VCaP (cell line): ENCODE data around the gene SCAP.
A peak's percentile ranks its signal among the peaks of the same experiment; 100 is the strongest.
"Not testable (repeated sequence)": the region's sequence is repeated elsewhere in the genome, so short reads cannot be mapped to it uniquely, and the experiment has no call there.

Source experiments
- H3K27ac ChIP-seq: fragments of 450-650 bp; 2 replicates; pipeline ENCODE4 v1.5.1; 2017
- TF ChIP-seq, protein P1 (sequence below): fragments of 450-650 bp; conservative IDR thresholded peaks from 2 replicates; pipeline ENCODE4 v1.5.1; 2017; ENCODE audit warnings: mild to moderate bottlenecking, moderate library complexity

SCAP gene

DNA sequence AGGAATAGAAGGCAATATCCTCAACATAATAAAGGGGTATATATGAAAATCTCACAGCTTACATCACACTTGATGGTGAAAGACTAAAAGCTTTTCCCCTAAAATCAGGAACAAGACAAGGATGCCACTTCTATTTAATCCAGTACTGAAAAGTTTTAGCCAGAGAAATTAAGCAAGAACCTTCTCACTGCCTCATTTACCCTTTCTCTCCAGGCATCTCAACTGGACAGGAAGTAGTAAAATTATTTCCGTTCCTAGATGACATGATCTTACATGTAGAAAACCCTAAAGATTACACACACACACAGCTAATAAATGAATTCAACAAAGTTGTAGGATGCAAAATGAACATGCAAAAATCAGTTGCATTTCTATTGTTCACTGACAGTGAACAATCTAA, 11.2 kb downstream of the SCAP start:
- TF ChIP-seq, protein P1, sequence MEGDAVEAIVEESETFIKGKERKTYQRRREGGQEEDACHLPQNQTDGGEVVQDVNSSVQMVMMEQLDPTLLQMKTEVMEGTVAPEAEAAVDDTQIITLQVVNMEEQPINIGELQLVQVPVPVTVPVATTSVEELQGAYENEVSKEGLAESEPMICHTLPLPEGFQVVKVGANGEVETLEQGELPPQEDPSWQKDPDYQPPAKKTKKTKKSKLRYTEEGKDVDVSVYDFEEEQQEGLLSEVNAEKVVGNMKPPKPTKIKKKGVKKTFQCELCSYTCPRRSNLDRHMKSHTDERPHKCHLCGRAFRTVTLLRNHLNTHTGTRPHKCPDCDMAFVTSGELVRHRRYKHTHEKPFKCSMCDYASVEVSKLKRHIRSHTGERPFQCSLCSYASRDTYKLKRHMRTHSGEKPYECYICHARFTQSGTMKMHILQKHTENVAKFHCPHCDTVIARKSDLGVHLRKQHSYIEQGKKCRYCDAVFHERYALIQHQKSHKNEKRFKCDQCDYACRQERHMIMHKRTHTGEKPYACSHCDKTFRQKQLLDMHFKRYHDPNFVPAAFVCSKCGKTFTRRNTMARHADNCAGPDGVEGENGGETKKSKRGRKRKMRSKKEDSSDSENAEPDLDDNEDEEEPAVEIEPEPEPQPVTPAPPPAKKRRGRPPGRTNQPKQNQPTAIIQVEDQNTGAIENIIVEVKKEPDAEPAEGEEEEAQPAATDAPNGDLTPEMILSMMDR, result no peak
- peak overlapping the region; percentile 0; the same call in 1 of the 2 replicates for H3K27ac ChIP-seq

GRCh38 chr3:47459534-47460085, 16.1 kb downstream of the SCAP start:
- H3K27ac ChIP-seq, result not testable (repeated sequence)

DNA sequence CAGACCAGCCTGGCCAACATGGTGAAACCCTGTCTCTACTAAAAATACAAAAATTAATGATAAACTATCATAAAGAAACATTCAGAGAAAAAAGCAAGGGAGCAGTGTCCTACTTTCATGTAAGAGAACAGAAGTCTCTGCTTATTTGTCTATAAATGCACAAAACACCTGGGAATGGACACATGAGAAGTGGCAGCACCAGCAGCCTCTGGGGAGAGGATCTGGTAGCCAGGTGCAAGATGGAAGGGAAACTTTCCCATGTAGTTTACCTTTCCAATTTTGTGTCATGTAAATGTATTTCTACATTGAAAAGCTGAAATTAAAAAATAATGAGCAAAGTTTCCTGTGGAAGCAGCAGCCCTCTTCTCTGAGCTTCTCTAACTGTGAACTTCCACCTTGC, 18.8 kb downstream of the SCAP start:
- no peak overlapping the region; the same call in 1 of the 2 replicates for H3K27ac ChIP-seq
- TF ChIP-seq, protein P1, result no peak

- no peak overlapping the region for H3K27ac ChIP-seq
- TF ChIP-seq, protein P1, result no peak
These were observed 19.8 kb downstream of the SCAP start for GRCh38 chr3:47455806-47456452.

GRCh38 chr3:47452453-47453215, 23.1 kb downstream of the SCAP start:
- no peak overlapping the region for H3K27ac ChIP-seq
- TF ChIP-seq, protein P1, result no peak

DNA sequence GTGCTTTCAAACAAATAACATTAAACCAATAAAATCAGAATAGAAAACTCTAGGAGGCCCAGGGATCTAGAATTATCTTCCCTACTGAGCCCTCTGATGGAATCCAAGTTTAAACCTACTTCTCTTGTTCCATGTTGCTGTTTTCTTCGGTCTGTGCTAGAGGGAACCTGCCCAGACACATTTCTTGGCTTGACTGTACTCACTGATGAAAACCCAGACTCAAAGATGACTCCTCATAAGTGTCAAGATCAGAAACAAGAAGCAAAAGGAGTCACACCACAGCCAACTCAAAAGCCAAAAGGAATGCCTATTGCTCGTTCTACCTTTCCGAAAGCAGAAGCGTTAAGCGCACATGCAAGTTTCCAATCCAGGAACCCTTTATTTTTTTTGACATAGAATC, 31.6 kb downstream of the SCAP start:
- H3K27ac ChIP-seq, result peak overlapping the region; percentile 44
- TF ChIP-seq, protein P1, result no peak

DNA sequence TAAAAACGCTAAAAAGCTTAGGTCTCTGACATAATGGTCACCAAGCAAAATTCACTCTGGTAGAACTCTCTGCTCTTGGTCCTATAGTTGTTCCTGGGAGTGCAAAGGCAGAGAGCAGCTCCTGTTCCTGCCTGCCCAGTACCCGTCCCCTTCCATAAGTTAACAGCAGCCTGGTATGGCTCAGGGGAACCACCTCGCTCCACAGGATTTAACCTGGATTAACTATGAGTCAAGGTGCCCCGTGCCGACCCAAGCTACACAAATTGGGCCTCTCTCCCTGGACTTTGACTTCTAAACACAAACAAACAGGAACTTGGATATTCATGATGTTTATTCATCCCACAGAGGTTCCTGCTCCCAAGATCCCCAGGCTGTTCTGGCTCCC, 32.1 kb downstream of the SCAP start:
- peak overlapping the region; percentile 44 for H3K27ac ChIP-seq
- TF ChIP-seq, protein P1, result no peak
